Kidney epithelial cell (primary cell): Measurements from ENCODE around the gene MIEF1. TPM values are rescaled to one million over a fixed set of nuclear protein-coding genes. Genes with fewer than 3 reads are reported as not detected.

Source experiments
- DNase-seq: peaks from one replicate; pipeline ENCODE4 v3.0.0-alpha.2; 2010; ENCODE audit warnings: low read depth
- H3K27me3 ChIP-seq: 2 replicates; pipeline ENCODE4 v1.6.0; 2011; ENCODE audit warnings: low read length; ENCODE audit not compliant: control insufficient read depth, insufficient read depth
- H3K36me3 ChIP-seq: 2 replicates; pipeline ENCODE4 v1.5.1; 2011; ENCODE audit warnings: low read length; ENCODE audit not compliant: control insufficient read depth, insufficient read depth
- H3K4me3 ChIP-seq: 2 replicates; pipeline ENCODE4 v1.5.1; 2011; ENCODE audit warnings: low read depth, mild to moderate bottlenecking, control low read depth, low read length
- CTCF ChIP-seq: IDR thresholded peaks from 2 replicates; pipeline ENCODE4 v1.5.1; 2011; ENCODE audit warnings: mild to moderate bottlenecking, moderate library complexity, low read length, control low read depth, inconsistent platforms; ENCODE audit not compliant: insufficient read depth, poor library complexity, severe bottlenecking
- total RNA-seq: library from RNA; depleted of rRNA; stranded (reverse); fragments of >200 nt; gene quantifications from 2 replicates; pipeline ENCODE4 v1.2.3, GENCODE V29; 2015

MIEF1 gene
- total RNA-seq, 1 donor from 2014 or later: 54.6 TPM

- Histone ChIP-seq H3K4me3 (no peak overlapping the region), H3K36me3 (no peaks in the 10 kb centered on the region), H3K27me3 (peaks cover 6% of the 10 kb centered on the region)
- TF ChIP-seq CTCF: no peak
- no peak for DNase-seq
Observed at GRCh38 chr22:39463277-39463676, 38.8 kb upstream of the MIEF1 start.

DNA sequence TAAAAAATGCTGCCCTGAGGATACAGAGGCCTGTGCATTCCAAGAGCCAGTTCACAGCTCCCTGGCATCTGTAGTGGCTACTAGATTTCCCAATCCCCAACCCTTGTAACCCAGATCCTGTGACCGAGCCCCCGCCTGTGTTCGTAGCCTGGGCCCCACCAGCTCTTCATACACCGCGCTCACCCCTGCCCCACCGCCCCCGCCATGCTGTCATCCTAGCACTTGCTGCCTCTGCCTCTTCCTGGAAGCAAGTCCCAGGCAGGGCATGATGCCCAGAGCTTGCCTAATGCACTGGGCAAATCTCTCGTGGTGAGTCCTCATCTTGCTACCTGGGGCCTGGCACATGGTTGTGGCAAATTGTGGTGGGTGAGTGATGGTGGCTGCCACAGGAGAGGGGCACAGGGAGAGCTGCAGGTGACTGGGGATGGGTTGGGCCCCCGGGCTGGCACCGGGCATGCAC lies 38.1 kb upstream of the MIEF1 start:
- no peak for TF ChIP-seq CTCF
- H3K36me3 ChIP-seq: no peaks in the 10 kb centered on the region
- H3K27me3 ChIP-seq: no peaks in the 10 kb centered on the region
- no peak for DNase-seq
- no peak overlapping the region for H3K4me3 ChIP-seq

- Histone ChIP-seq H3K27me3 (no peaks in the 10 kb centered on the region), H3K4me3 (no peak overlapping the region), H3K36me3 (no peaks in the 10 kb centered on the region)
- no peak for DNase-seq
- TF ChIP-seq CTCF: no peak
Observed at GRCh38 chr22:39466228-39467006, 35.7 kb upstream of the MIEF1 start.

GRCh38 chr22:39467390-39467895 lies 34.6 kb upstream of the MIEF1 start:
- no peak for DNase-seq
- TF ChIP-seq CTCF: no peak

DNA sequence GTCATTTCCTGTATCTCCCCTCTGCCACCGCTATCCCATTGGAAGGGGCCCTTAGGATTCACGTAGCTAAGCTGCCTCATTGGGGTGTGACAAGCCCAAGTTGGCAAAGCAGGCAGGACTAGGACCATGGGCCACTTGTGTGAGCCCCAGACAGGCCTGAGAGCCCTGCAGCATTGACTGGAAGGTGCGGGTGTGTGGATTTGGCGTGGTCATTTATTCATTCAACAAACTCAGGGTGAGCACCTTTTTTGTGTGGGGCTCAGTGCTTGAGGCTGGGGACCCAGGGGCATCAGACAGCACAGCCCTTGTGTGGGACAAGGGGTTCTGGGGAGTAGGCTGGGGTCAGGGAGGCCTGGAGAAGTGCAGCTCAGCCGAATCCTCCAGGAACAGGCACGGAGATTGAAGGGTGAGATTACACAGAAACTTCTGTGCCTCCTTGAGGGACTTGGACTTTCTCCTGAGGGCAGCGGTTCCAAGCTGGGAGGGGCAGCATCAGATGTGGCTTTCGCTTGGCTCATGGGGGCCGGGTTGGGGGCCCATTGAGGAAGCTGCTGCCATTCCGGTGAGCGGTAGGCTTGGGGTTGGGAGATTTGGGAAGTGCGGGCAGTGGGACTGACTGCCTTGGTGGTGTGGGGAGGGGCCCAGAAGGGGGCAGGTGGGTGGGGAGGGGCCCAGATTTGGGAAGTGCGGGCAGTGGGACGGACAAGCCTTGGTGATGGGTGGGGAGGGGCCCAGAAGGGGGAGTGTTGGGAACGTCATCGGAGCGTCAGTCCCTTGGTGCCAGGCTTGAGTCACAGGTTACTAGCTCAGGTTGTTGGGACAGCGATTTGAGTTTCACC lies 33.4 kb upstream of the MIEF1 start:
- H3K36me3 ChIP-seq: no peaks in the 10 kb centered on the region
- no peak for TF ChIP-seq CTCF
- no peaks in the 10 kb centered on the region for H3K27me3 ChIP-seq
- DNase-seq: no peak
- H3K4me3 ChIP-seq: no peak overlapping the region

More at GRCh38 chr22:39467390-39467895, 34.6 kb upstream of the MIEF1 start:
- H3K27me3 ChIP-seq: no peaks in the 10 kb centered on the region
- no peak overlapping the region for H3K4me3 ChIP-seq
- no peaks in the 10 kb centered on the region for H3K36me3 ChIP-seq
